ENCODE data around the gene SND1.

GRCh38 chr7:128041203-128041602 lies 389.2 kb downstream of the SND1 start:
- TF ChIP-seq, protein P1, sequence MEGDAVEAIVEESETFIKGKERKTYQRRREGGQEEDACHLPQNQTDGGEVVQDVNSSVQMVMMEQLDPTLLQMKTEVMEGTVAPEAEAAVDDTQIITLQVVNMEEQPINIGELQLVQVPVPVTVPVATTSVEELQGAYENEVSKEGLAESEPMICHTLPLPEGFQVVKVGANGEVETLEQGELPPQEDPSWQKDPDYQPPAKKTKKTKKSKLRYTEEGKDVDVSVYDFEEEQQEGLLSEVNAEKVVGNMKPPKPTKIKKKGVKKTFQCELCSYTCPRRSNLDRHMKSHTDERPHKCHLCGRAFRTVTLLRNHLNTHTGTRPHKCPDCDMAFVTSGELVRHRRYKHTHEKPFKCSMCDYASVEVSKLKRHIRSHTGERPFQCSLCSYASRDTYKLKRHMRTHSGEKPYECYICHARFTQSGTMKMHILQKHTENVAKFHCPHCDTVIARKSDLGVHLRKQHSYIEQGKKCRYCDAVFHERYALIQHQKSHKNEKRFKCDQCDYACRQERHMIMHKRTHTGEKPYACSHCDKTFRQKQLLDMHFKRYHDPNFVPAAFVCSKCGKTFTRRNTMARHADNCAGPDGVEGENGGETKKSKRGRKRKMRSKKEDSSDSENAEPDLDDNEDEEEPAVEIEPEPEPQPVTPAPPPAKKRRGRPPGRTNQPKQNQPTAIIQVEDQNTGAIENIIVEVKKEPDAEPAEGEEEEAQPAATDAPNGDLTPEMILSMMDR (IDR thresholded peaks at IDR 0.05; ENCODE audit: insufficient read depth, low read length) = no peak
- TF ChIP-seq POLR2AphosphoS5 (IDR thresholded peaks at IDR 0.05; ENCODE audit: low read depth) (no peak), SPI1 (IDR thresholded peaks at IDR 0.05; ENCODE audit: borderline replicate concordance, low read depth) (no peak)

Measured in HL-60 (cell line).